Measurements from ENCODE around the gene BAAT.
A peak's percentile ranks its signal among the peaks of the same experiment; 100 is the strongest.

DNA sequence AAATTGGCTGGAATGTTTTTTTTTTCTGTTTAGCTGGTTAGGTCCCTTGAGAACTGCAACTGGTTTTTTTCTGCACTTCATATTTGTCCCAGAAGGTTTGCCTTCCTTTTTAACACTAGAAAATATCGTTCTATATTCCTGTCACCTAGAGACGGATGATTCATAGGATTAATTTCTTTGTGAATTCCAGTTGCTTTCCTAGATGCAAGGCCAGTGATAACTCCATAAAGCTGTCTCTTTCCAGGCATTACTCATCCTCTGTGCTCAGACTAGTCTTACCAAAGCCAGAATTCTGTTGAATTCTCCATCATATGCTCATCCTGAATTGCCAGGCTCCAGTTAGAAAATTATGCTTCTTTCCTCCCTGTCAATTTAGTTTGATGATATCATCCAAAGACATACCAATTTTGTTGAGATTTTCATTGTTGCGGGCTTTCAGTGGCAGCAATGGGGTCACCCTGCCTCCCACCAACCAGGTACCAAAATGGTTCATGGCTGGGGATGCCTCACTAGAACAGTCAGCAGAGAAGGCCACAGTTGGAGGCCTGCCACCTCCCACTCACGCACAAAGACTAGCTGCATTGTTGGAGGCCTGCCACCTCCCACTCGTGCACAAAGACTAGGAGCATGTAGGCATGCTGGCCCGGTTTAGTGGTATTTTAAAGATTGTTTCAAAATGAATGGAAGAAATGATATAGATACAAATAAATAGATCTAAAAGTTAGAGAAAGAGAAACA is 8.5 kb downstream of the BAAT start:
- no peak for TF ChIP-seq EZH2 (IDR thresholded peaks at IDR 0.05; ENCODE audit: insufficient read depth, poor library complexity, severe bottlenecking)
- TF ChIP-seq EZH2phosphoT487 (IDR thresholded peaks at IDR 0.05; ENCODE audit: insufficient read depth, low read depth), result 0 out of 2 replicates have a peak, but pooled peaks have one; percentile 31
